ENCODE data around the gene ERVK3-1. TPM values are rescaled to one million over a fixed set of nuclear protein-coding genes. Genes with fewer than 3 reads are reported as not detected.
A peak's percentile ranks its signal among the peaks of the same experiment; 100 is the strongest.

Gene ERVK3-1
- polyA plus RNA-seq, 3 donors, result 53.5 to 61.2 (median 59.1) TPM

DNA sequence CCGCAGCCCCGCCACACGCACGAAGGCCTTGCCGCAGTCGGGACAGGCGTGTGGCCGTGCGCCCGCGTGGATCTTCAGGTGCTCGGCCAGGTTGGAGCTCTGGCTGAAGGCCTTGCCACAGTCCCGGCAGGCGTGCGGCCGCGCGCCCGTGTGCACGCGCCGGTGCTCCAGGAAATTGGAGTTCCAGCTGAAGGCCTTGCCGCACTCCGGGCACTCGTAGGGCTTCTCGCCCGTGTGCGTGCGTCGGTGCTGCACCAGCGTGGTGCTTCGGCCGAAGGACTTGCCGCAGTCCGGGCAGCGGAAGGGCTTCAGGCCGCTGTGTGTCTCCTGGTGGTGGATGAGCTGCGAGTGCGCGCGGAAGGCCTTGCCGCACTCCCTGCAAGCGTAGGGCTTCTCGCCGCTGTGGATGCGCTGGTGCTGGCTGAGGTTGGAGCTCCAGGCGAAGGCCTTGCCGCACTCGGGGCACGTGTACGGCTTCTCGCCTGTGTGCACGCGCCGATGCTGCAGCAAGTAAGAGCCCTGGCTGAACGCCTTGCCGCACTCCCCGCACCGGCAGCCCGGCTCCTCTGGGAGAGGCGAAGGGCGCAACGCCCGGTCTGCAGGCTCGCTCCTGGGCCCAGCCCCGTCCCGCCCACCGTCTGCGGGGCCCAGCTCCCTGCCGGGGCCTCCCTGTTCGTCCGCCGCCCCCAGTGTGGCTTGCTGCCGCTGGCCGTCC lies 51.7 kb downstream of the ERVK3-1 start:
- no peak for DNase-seq

DNA sequence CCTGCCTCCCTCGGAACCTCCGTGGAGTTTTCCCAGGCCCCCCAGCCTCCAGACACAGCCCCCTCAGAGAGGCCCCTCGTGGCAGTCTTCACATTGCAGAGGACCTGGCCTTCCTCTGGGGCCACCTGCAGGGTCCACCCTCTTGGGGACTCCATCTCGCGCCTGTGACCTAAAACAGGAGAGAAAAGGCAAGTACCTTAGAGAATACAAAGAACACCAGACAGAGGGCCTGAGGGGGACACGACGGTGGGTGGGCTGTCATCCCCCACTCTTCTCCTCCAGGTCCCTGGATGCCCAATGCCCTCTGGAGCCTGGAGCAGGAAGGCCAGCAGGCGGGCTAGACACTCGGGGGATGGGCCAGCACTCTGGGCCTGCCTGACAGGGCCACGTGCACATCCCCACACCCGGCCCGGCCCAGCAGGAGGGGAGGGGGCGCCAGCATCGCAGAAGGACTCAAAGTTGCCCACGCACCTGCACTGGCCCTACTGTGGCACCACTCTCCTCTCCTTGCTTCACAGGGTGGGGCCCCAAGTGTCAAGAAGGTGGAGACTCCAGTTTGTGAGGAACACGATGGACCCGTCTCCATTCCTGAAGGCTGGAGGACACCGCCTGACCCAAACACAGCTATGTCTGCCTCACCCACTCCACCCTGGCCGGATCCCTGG lies 52.4 kb downstream of the ERVK3-1 start:
- DNase-seq, result no peak

DNA sequence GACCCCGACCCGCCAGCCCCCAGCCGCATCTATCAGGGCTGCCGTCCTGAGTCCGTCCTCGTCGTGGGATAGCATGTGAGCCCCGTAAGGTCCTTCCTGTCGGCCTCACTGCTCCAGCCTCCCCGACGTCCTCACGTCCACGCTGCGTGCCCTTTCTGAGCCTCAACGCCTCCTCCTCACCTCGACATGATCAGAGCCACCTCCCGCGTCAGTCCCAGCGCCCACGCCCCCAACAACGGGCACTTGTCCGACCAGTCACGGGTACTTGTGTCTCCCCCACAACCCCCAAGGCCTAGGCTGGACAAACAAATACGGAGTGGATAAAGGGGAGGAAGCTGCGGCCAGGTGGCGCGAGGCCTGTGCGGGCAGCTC lies 56.7 kb downstream of the ERVK3-1 start:
- no peak for DNase-seq

DNA sequence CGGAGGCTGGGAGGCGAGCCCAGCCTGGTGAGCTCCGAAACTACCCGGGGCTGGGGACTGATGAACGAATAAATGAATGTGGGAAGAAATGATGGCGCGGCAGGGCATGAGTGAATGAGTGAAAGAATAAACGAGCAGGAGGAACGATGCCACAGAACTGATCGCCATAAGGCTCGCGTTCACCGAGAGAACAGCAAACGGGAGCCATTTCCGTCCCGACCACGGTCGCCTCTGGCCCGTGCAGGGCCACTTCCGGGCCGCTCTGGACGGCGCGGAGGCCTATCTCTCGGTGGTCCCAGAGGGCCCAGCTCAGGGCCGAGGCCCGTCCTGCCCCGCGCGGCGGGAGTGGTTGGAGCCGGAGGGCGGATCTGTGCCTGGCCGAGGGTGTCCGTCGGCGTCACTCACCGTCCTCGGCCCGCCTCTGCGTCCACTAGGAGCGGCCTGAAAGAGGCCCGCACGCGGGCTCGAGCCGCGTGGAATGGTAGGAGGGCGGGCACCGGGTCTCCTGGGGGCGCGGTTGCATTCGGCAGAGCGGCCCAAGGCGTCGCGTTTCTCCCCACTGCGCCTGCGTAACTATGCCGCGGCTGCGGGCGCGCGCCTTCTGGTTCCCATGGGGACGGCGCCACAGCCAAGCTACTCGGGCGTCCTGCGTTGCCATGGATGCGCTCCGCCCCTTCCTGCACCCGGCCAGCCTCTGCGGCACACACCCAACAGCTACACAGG lies 57.3 kb downstream of the ERVK3-1 start, which contains the start of gene ZNF497:
ZNF497 (minus strand) TSS at position 480 of the 723 bp plus-strand sequence. CDS start 5,116 bp downstream, outside the sequence.
- DNase-seq, result peak; percentile 95

DNA sequence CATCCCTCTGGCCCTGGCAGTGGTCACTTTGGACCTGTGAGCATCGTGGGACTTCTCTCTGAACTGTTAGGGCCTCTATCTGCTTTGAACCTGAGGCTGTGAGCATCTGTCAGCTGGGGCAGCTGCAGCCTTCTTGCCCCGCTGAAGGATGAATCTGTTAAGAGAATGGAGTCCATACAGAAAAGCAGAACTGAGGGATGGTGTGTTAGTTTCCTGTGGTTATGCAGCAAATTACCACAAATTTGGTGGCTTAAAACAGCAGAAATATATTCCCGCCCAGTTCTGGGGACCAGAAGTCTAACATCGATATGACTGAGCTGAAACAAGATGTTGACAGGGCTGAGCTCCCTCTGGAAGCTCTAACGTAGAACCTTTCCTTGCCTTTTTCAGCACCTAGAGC lies 59.0 kb downstream of the ERVK3-1 start:
- DNase-seq, result no peak

Other genes starting within 250 kb of the ERVK3-1 start
- gene ZNF135, start 246.1 kb upstream of the ERVK3-1 start, polyA plus RNA-seq (ENCODE audit: insufficient read length in 3 of 3), result 10 to 100 TPM; 19.9 to 31.6 (median 29.9) TPM
- gene ZSCAN18, start 207.1 kb upstream of the ERVK3-1 start, polyA plus RNA-seq (ENCODE audit: insufficient read length in 3 of 3), result 100 to 1,000 TPM; 103 to 124 (median 107) TPM
- 10 to 100 TPM; 21.9 to 23.4 (median 22.0) TPM for gene ZNF329, start 154.6 kb upstream of the ERVK3-1 start, polyA plus RNA-seq (ENCODE audit: insufficient read length in 3 of 3)
- 10 to 100 TPM; 19.1 to 24.9 (median 23.8) TPM for gene ZNF274, start 122.3 kb upstream of the ERVK3-1 start, polyA plus RNA-seq (ENCODE audit: insufficient read length in 3 of 3)
- gene ZNF544, start 76.5 kb upstream of the ERVK3-1 start, polyA plus RNA-seq (ENCODE audit: insufficient read length in 3 of 3), result 10 to 100 TPM; 34.2 to 47.5 (median 44.4) TPM
- gene ZNF8, start 26.4 kb upstream of the ERVK3-1 start, polyA plus RNA-seq (ENCODE audit: insufficient read length in 3 of 3), result 10 to 100 TPM in 2 of 3 donors, 1 to 10 TPM in 1; 6.6 to 10.7 (median 10.5) TPM
- 1 to 10 TPM; 3.8 to 4.1 (median 4.0) TPM for gene ZSCAN22, start 21.6 kb downstream of the ERVK3-1 start, polyA plus RNA-seq (ENCODE audit: insufficient read length in 3 of 3)
- 1 to 10 TPM; 1.6 to 2.1 (median 2.0) TPM for gene A1BG, start 48.1 kb downstream of the ERVK3-1 start, polyA plus RNA-seq (ENCODE audit: insufficient read length in 3 of 3)
- gene ZNF497, start 57.4 kb downstream of the ERVK3-1 start, polyA plus RNA-seq (ENCODE audit: insufficient read length in 3 of 3), result 1 to 10 TPM; 5.0 to 7.1 (median 5.5) TPM
- gene ZNF837, start 75.7 kb downstream of the ERVK3-1 start, polyA plus RNA-seq (ENCODE audit: insufficient read length in 3 of 3), result 1 to 10 TPM; 5.6 to 6.2 (median 5.8) TPM
- 1,000 to 10,000 TPM in 2 of 3 donors, 100 to 1,000 TPM in 1; 960 to 1,160 (median 1,095) TPM for gene RPS5, start 81.9 kb downstream of the ERVK3-1 start, polyA plus RNA-seq (ENCODE audit: insufficient read length in 3 of 3)
- not detected for gene RNF225, start 90.3 kb downstream of the ERVK3-1 start, polyA plus RNA-seq (ENCODE audit: insufficient read length in 3 of 3)
- gene ZNF584, start 103.3 kb downstream of the ERVK3-1 start, polyA plus RNA-seq (ENCODE audit: insufficient read length in 3 of 3), result 10 to 100 TPM; 13.2 to 16.5 (median 13.9) TPM
- 10 to 100 TPM; 13.6 to 16.7 (median 15.1) TPM for gene ZNF132, start 134.8 kb downstream of the ERVK3-1 start, polyA plus RNA-seq (ENCODE audit: insufficient read length in 3 of 3)
- gene ZNF324B, start 146.2 kb downstream of the ERVK3-1 start, polyA plus RNA-seq (ENCODE audit: insufficient read length in 3 of 3), result 1 to 10 TPM; 7.2 to 7.6 (median 7.2) TPM
- gene ZNF324, start 161.7 kb downstream of the ERVK3-1 start, polyA plus RNA-seq (ENCODE audit: insufficient read length in 3 of 3), result 10 to 100 TPM; 10.0 to 13.4 (median 11.0) TPM
- 10 to 100 TPM; 17.3 to 23.4 (median 19.3) TPM for gene ZNF446, start 171.0 kb downstream of the ERVK3-1 start, polyA plus RNA-seq (ENCODE audit: insufficient read length in 3 of 3)
- 10 to 100 TPM; 13.3 to 13.8 (median 13.6) TPM for gene SLC27A5, start 206.6 kb downstream of the ERVK3-1 start, polyA plus RNA-seq (ENCODE audit: insufficient read length in 3 of 3)
- 10 to 100 TPM; 14.5 to 19.1 (median 16.1) TPM for gene ZBTB45, start 214.4 kb downstream of the ERVK3-1 start, polyA plus RNA-seq (ENCODE audit: insufficient read length in 3 of 3)
- 100 to 1,000 TPM; 644 to 816 (median 758) TPM for gene TRIM28, start 238.7 kb downstream of the ERVK3-1 start, polyA plus RNA-seq (ENCODE audit: insufficient read length in 3 of 3)
- gene CHMP2A, start 249.7 kb downstream of the ERVK3-1 start, polyA plus RNA-seq (ENCODE audit: insufficient read length in 3 of 3), result 100 to 1,000 TPM; 117 to 136 (median 126) TPM

Measured in renal pelvis (tissue), 4 donors.